GM12878 (cell line): ENCODE measurements around the gene HEPACAM. TPM values are rescaled to one million over a fixed set of nuclear protein-coding genes. Genes with fewer than 3 reads are reported as not detected.

Experiments used
- ATAC-seq: fragments of 200-7000 bp; cut with Tn5 transposase; 3 replicates; pipeline ENCODE4 v1.9.1; 2020; ENCODE audit warnings: mild to moderate bottlenecking, moderate library complexity
- BruUV-seq: library from RNA; stranded (reverse); fragments of 400-500 nt; replicated peaks from 2 replicates; lab custom pipeline; 2021; lab: Mats Ljungman, UMichigan
- CTCF ChIA-PET: fragments of 300-600 bp; sonication (Branson Sonifier 250); formaldehyde crosslinking; extraction: SDS; loops from one replicate; lab custom pipeline; 2021; ENCODE audit warnings: inconsistent platforms; lab: Yijun Ruan, JAX
- POLR2A ChIA-PET: fragments of 350-600 bp; formaldehyde crosslinking; extraction: SDS; loops from one replicate; lab custom pipeline; 2021; ENCODE audit warnings: inconsistent platforms; lab: Charles Lee
- RAD21 ChIA-PET: fragments of 300-600 bp; sonication (Branson Sonifier 250); formaldehyde crosslinking; loops from one replicate; lab custom pipeline; 2023; ENCODE audit warnings: antibody characterized with exemption; ENCODE audit not compliant: unreplicated experiment; lab: Charles Lee
- SMC1A ChIA-PET: fragments of 300-600 bp; sonication (Branson Sonifier 250); formaldehyde crosslinking; loops from one replicate; lab custom pipeline; 2023; ENCODE audit not compliant: unreplicated experiment, uncharacterized antibody; lab: Charles Lee
- DNase-seq: peaks from one replicate; pipeline ENCODE4 v3.0.0-alpha.2; 2011; ENCODE audit warnings: low read depth, low spot score
- FAIRE-seq: peaks from 3 replicates; lab custom pipeline; 2011; peaks lifted over from hg19 to GRCh38; lab: Jason Lieb, UNC
- H2AFZ ChIP-seq: 2 replicates; pipeline ENCODE4 v1.6.0; 2011; ENCODE audit warnings: low read depth, low read length, control low read depth; ENCODE audit not compliant: control insufficient read depth
- H3K27ac ChIP-seq: 2 replicates; pipeline ENCODE4 v1.5.1; 2011; ENCODE audit warnings: control low read depth; ENCODE audit not compliant: control insufficient read depth, insufficient read depth
- H3K27me3 ChIP-seq, 2 experiments: replicated peaks in 1 of 2; 2 replicates each; pipeline versions ENCODE4 v1.6.0 to v1.6.1; 2011; ENCODE audit warnings: low read length in 1 of 2; ENCODE audit not compliant: control insufficient read depth in 2 of 2, insufficient read depth in 2 of 2
- H3K36me3 ChIP-seq, 2 experiments: 2 replicates each; pipeline ENCODE4 v1.5.1; 2011; ENCODE audit warnings: low read length in 1 of 2; ENCODE audit not compliant: control insufficient read depth in 2 of 2, insufficient read depth in 2 of 2
- H3K4me1 ChIP-seq: 2 replicates; pipeline ENCODE4 v1.6.1; 2011; ENCODE audit warnings: mild to moderate bottlenecking, low read length, moderate library complexity, mixed read lengths; ENCODE audit not compliant: control insufficient read depth, insufficient read depth
- H3K4me2 ChIP-seq: 2 replicates; pipeline ENCODE4 v1.6.0; 2011; ENCODE audit warnings: control low read depth; ENCODE audit not compliant: control insufficient read depth, insufficient read depth
- H3K4me3 ChIP-seq: fragments of 200-600 bp; sonication (generic); 2 replicates; pipeline ENCODE4 v1.5.1; 2016
- H3K79me2 ChIP-seq: 2 replicates; pipeline ENCODE4 v1.6.0; 2011; ENCODE audit warnings: low read length; ENCODE audit not compliant: control insufficient read depth, insufficient read depth
- H3K9ac ChIP-seq: 2 replicates; pipeline ENCODE4 v1.8.0; 2011; ENCODE audit warnings: low read length, control low read depth, mixed read lengths; ENCODE audit not compliant: control insufficient read depth, insufficient read depth
- H3K9me3 ChIP-seq: replicated peaks from 3 replicates; pipeline ENCODE4 v1.5.1; 2011; ENCODE audit warnings: mild to moderate bottlenecking, low read length; ENCODE audit not compliant: control insufficient read depth, insufficient read depth
- H4K20me1 ChIP-seq: 2 replicates; pipeline ENCODE4 v1.6.0; 2011; ENCODE audit not compliant: control insufficient read depth, insufficient read depth
- CHD1 ChIP-seq: IDR thresholded peaks from 2 replicates; pipeline ENCODE4 v1.6.1; 2012; ENCODE audit warnings: low read depth, low read length, improper control_type of control experiment
- CHD2 ChIP-seq: IDR thresholded peaks from 2 replicates; pipeline ENCODE4 v1.6.1; 2011; ENCODE audit warnings: low read depth, low read length, improper control_type of control experiment, borderline replicate concordance
- FOXM1 ChIP-seq: IDR thresholded peaks from 2 replicates; pipeline ENCODE4 v1.6.1; 2012; ENCODE audit warnings: low read depth, mild to moderate bottlenecking, inconsistent platforms, low read length, moderate library complexity
- IRF4 ChIP-seq: IDR thresholded peaks from 2 replicates; pipeline ENCODE4 v1.6.1; 2011; ENCODE audit warnings: low read depth, low read length
- MEF2B ChIP-seq: fragments of 450-650 bp; IDR thresholded peaks from 2 replicates; pipeline ENCODE4 v1.6.1; 2018; ENCODE audit warnings: mild to moderate bottlenecking, moderate library complexity; ENCODE audit not compliant: partially characterized antibody, poor library complexity, severe bottlenecking
- NR2C1 ChIP-seq: fragments of 450-650 bp; IDR thresholded peaks from 2 replicates; pipeline ENCODE4 v1.6.1; 2017; ENCODE audit warnings: antibody characterized with exemption, mild to moderate bottlenecking, moderate library complexity
- RELA ChIP-seq: fragments of 450-650 bp; IDR thresholded peaks from 2 replicates; pipeline ENCODE4 v1.8.0; 2014; ENCODE audit warnings: borderline replicate concordance; ENCODE audit not compliant: partially characterized antibody
- TAF1 ChIP-seq: IDR thresholded peaks from 2 replicates; pipeline ENCODE4 v1.6.1; 2011; ENCODE audit warnings: mild to moderate bottlenecking, low read depth, low read length, borderline replicate concordance
- ZNF274 ChIP-seq: IDR thresholded peaks from one replicate; pipeline ENCODE4 v1.8.0; 2011; ENCODE audit not compliant: insufficient read length, insufficient read depth
- WGBS: methylation state at CpG from one replicate; pipeline ENCODE4 v1.1.6; 2016; ENCODE audit warnings: low lambda C conversion rate; ENCODE audit not compliant: insufficient replicate concordance, insufficient coverage; ENCODE audit errors: missing lambda C conversion rate; 5-methylcytosine and 5-hydroxymethylcytosine counted together
- in situ Hi-C: fragments of 300-500 bp; cut with MboI; formaldehyde crosslinking; loops from 9 replicates; pipeline ENCODE4 v1.14.3; 2018; ENCODE audit warnings: mixed read lengths
- intact Hi-C: fragments of 100-400 bp; cut with micrococcal nuclease; formaldehyde crosslinking; loops from one replicate; pipeline ENCODE4 v1.14.2; 2022; ENCODE audit not compliant: unreplicated experiment
- polyA plus RNA-seq, 11 experiments: library from polyadenylated mRNA; depleted of rRNA in 4 of 11; unstranded in 6 of 11; stranded (reverse) in 5 of 11; fragments of >200 nt; fragmentation: Nextera tagmentation in 4 of 11; fragmentation: Illumina TruSeq in 1 of 11; extraction: Ambion mirVana in 4 of 11; extraction: Trizol in 1 of 11; gene quantifications; 1 replicate in 1 of 11; 2 replicates in 10 of 11; pipeline versions ENCODE4 v1.2.1 to v1.2.3, GENCODE V29; 2011 to 2016; ENCODE audit warnings: inconsistent platforms in 2 of 11, missing spikeins in 2 of 11, low read depth in 1 of 11
- total RNA-seq, 4 experiments: library from RNA; depleted of rRNA in 3 of 4; stranded (reverse); fragments of >200 nt in 3 of 4; fragmentation: Illumina TruSeq in 1 of 4; extraction: Trizol in 1 of 4; gene quantifications; 2 replicates each; pipeline versions ENCODE4 v1.2.1 to v1.2.3, GENCODE V29; 2013 to 2021
- TF ChIP-seq, protein P1 (sequence below), 3 experiments: IDR thresholded peaks in 2 of 3; conservative IDR thresholded peaks in 1 of 3; 2 replicates each; pipeline ENCODE4 v1.5.1; 2011; ENCODE audit warnings: low read depth in 3 of 3, low read length in 3 of 3, mild to moderate bottlenecking in 3 of 3, control low read depth in 2 of 3, moderate library complexity in 2 of 3, inconsistent platforms in 1 of 3, mixed read lengths in 1 of 3; ENCODE audit not compliant: control insufficient read depth in 2 of 3, insufficient read depth in 1 of 3; ENCODE audit errors: extremely low read depth in 1 of 3
- TF ChIP-seq, protein P2 (sequence below): fragments of 450-650 bp; IDR thresholded peaks from 2 replicates; pipeline ENCODE4 v1.6.1; 2017; ENCODE audit warnings: low read depth, mild to moderate bottlenecking, moderate library complexity
- TF ChIP-seq, protein P3 (sequence below): fragments of 450-650 bp; IDR thresholded peaks from 2 replicates; pipeline ENCODE4 v1.6.1; 2018; ENCODE audit warnings: mild to moderate bottlenecking, low read depth, moderate library complexity; ENCODE audit not compliant: partially characterized antibody

HEPACAM gene
- total and polyA plus RNA-seq, 10 of the 15 experiments (the other 5 are each of a cell fraction or from before 2014, with no cell fraction given): 0.03 TPM; not detected in 9

DNA sequence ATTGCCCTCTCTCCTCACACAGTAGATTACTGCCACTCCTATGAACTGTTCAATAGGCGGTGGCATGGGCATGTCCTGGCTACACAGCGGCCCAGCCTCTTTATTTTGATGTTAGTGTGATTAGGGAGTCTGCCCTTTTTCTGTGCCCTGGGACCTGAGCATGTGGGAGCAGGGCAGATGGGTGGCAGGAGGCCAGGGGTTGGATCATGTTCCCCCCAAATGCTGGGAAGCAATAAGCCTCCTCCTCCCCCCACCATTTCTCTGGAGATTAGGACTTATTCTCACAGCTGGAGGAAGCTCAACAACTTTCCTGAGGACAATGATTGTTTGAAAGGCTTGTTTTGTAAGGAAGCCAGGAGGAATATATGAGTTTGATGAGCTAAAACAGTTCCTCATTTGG lies 15.9 kb downstream of the HEPACAM start (continued):
- TF ChIP-seq, protein P1, sequence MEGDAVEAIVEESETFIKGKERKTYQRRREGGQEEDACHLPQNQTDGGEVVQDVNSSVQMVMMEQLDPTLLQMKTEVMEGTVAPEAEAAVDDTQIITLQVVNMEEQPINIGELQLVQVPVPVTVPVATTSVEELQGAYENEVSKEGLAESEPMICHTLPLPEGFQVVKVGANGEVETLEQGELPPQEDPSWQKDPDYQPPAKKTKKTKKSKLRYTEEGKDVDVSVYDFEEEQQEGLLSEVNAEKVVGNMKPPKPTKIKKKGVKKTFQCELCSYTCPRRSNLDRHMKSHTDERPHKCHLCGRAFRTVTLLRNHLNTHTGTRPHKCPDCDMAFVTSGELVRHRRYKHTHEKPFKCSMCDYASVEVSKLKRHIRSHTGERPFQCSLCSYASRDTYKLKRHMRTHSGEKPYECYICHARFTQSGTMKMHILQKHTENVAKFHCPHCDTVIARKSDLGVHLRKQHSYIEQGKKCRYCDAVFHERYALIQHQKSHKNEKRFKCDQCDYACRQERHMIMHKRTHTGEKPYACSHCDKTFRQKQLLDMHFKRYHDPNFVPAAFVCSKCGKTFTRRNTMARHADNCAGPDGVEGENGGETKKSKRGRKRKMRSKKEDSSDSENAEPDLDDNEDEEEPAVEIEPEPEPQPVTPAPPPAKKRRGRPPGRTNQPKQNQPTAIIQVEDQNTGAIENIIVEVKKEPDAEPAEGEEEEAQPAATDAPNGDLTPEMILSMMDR (IDR thresholded peaks at IDR 0.05 in 2 of 3, conservative IDR thresholded peaks at IDR 0.05 in 1 of 3; ENCODE audit: control insufficient read depth in 2 of 3, extremely low read depth in 1 of 3, insufficient read depth in 1 of 3, low read depth in 3 of 3, low read length in 3 of 3): no peak
- TF ChIP-seq NR2C1: no peak
- no peak for TF ChIP-seq MEF2B
- TF ChIP-seq, all 136 proteins: peak for 0

DNA sequence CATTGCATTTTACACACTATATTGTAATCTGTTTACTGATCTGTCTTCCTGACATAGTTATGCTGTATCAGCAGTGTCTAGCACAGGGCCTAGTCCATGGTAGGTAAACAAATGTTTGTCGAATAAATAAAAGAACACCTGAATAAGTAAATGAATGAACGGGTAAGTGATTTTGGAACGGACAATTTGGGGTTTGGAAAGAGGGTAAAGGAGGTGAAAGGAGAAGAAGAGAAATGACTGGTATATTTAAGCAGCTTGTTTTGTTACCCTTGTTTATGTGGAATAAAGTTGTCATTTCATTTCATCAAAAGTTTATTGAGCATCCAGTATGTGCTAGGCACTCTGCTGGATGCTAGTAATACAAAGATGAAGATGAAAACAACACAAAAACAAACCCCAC lies 16.9 kb downstream of the HEPACAM start, which contains the start of gene HEPN1:
HEPN1 (plus strand) TSS at position 301 of the 400 bp plus-strand sequence.
- no peaks in the 10 kb centered on the region for H3K9me3 ChIP-seq
- 6% methylated on average over 3 of the region's 3 CpGs for WGBS
- DNase-seq (no peak), ATAC-seq (no peak), FAIRE-seq (no peak)
- H4K20me1 ChIP-seq: no peaks in the 10 kb centered on the region
- POLR2A ChIA-PET: no interaction called here
- SMC1A ChIA-PET: no interaction called here
- peaks cover 0 to 2% of the 10 kb centered on the region in 2 experiments; a peak in 1 of 4 replicates for H3K27me3 ChIP-seq
- CTCF ChIA-PET: no interaction called here
- BruUV-seq: no TSS peak
- TF ChIP-seq CHD1: no peak
- no peak for TF ChIP-seq CHD2
- TF ChIP-seq IRF4: no peak
- TF ChIP-seq TAF1: no peak
- no peak for TF ChIP-seq FOXM1
- TF ChIP-seq, protein P2, sequence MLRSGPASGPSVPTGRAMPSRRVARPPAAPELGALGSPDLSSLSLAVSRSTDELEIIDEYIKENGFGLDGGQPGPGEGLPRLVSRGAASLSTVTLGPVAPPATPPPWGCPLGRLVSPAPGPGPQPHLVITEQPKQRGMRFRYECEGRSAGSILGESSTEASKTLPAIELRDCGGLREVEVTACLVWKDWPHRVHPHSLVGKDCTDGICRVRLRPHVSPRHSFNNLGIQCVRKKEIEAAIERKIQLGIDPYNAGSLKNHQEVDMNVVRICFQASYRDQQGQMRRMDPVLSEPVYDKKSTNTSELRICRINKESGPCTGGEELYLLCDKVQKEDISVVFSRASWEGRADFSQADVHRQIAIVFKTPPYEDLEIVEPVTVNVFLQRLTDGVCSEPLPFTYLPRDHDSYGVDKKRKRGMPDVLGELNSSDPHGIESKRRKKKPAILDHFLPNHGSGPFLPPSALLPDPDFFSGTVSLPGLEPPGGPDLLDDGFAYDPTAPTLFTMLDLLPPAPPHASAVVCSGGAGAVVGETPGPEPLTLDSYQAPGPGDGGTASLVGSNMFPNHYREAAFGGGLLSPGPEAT: no peak
- TF ChIP-seq, protein P3, sequence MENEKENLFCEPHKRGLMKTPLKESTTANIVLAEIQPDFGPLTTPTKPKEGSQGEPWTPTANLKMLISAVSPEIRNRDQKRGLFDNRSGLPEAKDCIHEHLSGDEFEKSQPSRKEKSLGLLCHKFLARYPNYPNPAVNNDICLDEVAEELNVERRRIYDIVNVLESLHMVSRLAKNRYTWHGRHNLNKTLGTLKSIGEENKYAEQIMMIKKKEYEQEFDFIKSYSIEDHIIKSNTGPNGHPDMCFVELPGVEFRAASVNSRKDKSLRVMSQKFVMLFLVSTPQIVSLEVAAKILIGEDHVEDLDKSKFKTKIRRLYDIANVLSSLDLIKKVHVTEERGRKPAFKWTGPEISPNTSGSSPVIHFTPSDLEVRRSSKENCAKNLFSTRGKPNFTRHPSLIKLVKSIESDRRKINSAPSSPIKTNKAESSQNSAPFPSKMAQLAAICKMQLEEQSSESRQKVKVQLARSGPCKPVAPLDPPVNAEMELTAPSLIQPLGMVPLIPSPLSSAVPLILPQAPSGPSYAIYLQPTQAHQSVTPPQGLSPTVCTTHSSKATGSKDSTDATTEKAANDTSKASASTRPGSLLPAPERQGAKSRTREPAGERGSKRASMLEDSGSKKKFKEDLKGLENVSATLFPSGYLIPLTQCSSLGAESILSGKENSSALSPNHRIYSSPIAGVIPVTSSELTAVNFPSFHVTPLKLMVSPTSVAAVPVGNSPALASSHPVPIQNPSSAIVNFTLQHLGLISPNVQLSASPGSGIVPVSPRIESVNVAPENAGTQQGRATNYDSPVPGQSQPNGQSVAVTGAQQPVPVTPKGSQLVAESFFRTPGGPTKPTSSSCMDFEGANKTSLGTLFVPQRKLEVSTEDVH: no peak
- TF ChIP-seq RELA: no peak
- TF ChIP-seq ZNF274: no peak
- H3K4me3 ChIP-seq: no peak within 1 kb of the TSS
- intact Hi-C loops (no loop called here), in situ Hi-C loops (no loop called here)
- RAD21 ChIA-PET: no interaction called here
- H3K27ac ChIP-seq: no peak within 1 kb of the TSS
- H2AFZ ChIP-seq: no peak within 1 kb of the TSS
- no peak within 1 kb of the TSS for H3K4me2 ChIP-seq
- H3K36me3 ChIP-seq: no peaks in the 10 kb centered on the region
- no peak within 1 kb of the TSS for H3K9ac ChIP-seq
- no peaks in the 10 kb centered on the region for H3K79me2 ChIP-seq
- H3K4me1 ChIP-seq: no peaks in the 10 kb centered on the region
